GM19438 (cell line): ENCODE results near the gene PLCL1.

ENCODE experiments used
- ATAC-seq: cut with Tn5 transposase; IDR thresholded peaks from one replicate; pipeline ENCODE4 v1.9.1; 2021; ENCODE audit warnings: low read depth; ENCODE audit not compliant: unreplicated experiment

The PLCL1 gene

DNA sequence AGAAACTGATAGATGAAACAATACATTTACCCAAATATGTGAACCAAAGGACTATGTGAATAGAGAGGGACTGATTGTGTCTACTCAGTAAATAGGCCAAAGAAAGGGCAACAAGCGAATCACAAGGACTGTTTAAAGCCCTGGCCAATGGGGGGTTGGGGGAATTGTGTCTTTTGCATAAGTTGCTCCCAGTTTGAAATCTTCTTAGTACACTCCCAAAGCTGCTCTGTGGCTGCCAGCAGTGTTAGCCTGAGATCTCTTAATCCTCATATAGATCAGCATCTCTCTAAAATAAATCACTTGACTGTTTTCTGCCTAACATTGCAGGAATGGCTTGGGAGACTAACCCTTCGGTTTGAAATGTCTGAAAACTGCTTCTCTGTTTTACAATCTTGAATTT lies 236.4 kb downstream of the PLCL1 start:
- ATAC-seq, result no peak

GRCh38 chr2:198042189-198042588 lies 237.8 kb downstream of the PLCL1 start:
- ATAC-seq, result no peak

- ATAC-seq, result no peak
Observed at GRCh38 chr2:198044777-198045176, 240.4 kb downstream of the PLCL1 start.

DNA sequence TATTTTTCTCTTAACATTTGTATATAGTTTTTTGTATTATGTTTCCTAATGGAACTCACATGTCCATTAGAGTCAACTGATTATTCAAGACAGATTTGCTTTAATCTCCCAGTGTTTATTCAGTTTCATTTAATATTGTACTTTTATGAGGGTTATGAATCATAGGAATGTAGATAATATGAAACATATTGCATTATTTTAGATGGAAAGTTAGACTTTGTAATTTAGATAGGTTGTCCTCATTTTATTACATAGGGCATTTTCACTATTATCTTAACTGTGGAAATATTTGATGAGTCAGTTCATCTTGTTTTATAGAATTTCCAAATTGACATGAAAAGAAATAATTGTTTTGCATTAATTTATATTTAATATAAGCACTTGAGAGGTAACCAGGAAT lies 240.8 kb downstream of the PLCL1 start:
- ATAC-seq, result no peak

- no peak for ATAC-seq
Observed at GRCh38 chr2:198052741-198053140, 248.3 kb downstream of the PLCL1 start.

DNA sequence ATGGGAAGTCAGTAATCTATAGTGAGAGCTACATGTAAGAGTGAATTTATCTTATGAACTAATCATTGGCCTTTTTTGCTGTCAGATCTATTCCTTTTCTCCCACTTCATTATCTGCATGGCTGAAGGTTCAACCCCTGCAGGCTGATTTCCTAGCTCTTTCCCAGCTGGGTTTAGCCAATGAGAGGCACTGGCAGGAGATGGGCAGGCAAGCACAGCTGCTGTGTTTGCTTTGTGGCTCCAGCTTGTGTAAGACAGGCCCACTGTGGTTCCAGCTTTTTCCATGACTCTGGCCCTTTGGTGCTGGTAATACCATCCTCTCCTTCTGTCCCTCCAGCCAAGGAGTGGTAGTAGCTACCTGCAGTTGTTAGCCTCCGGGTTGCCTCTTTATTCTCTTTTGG lies 248.8 kb downstream of the PLCL1 start:
- ATAC-seq, result no peak

GRCh38 chr2:198053776-198054175 lies 249.4 kb downstream of the PLCL1 start:
- no peak for ATAC-seq

DNA sequence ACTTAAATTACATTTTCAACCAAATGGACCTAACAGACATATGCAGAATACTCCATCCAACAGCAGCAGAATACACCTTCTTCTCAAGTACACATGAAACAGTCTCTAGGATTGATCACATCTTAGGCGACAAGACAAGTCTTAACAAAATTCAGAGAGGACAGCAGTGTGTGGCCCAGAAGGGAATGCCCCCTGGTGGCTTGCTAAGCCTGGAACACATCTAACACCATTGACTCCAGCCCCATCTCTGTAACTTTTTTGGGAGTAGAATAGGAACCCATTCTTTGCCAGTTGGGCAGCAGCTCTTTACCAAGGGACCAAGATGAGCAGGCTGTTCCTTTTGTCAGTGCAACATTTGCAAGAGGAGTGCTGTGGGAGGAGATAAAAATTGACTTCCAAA lies 249.9 kb downstream of the PLCL1 start:
- ATAC-seq, result no peak

- no peak for ATAC-seq
Observed at GRCh38 chr2:198055716-198056115, 251.3 kb downstream of the PLCL1 start.

- ATAC-seq, result no peak
Observed at GRCh38 chr2:198056836-198057235, 252.4 kb downstream of the PLCL1 start.

DNA sequence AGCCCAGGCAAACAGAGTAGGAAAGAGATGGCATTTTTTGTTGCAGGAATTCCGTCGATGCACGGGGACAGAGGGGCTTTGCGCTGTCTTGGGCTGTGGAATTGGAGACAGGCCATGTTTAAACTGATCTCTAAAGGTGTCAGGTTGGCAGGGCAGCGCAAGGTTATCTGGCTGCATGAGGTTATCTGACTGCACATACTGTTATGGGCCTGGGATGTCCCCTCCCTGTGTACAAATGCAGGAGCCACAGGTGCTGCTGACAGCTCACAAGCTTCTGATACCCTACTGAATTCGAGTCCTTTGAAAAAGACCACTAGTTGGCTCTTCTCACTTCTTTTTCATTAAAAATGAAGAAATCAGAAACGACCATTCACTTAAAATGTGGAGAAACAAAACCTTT lies 255.4 kb downstream of the PLCL1 start:
- no peak for ATAC-seq

DNA sequence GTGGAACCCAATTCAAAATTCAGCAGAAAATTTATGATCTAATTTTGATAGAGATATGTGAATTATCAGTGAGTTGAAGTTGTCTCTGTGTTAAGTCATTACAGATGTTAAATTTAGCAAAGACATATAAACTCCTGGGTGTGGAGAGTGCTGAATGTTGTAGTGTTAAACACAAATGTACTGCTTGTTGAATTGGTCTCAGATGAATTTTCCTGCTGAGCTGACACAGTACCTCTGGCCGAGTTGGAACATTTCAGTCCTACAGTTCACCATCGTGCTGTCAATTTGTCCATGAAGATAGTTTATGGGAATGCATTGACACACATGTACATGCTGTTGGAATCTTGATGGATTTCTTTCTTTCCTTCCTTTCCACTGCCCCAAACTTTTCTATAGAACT lies 255.9 kb downstream of the PLCL1 start:
- ATAC-seq, result no peak

- ATAC-seq, result no peak
Observed at GRCh38 chr2:198062826-198063225, 258.4 kb downstream of the PLCL1 start.

DNA sequence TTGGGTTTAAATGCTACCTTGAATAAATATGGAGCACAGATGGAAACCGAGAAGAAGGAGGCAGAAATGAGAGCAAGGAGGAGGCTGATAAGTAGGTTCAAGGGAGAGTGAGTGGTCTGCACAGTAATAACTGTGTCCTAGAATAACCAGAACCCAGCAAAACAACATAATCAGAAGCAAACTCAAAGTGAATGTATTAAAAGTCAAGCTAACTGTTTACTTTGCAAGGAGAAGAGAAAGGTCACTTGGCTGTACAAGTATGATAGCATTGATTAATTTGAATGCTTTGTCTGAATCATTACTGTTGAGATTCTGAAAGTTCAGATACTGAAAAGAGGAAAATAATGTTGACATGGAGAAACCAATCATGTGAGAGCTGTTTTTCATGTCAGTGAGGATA lies 258.8 kb downstream of the PLCL1 start:
- no peak for ATAC-seq

DNA sequence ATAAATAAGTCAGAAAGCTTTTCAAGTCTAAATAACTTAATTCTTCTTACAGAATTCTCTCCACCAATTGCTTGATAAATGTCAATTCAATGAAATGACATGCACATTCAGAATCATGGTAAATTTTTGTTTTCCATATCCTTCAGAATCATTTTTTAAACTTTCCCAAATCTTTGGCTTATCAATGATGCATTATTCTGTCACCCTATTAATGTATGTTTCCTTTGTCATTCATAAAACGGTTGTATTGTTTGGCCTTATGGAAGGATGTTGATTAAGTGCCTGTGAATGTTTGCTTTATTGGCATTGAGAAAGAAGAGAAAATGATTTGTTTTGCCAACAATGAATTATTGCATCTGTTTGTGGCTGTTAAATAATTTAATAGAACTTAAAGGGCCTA lies 260.9 kb downstream of the PLCL1 start:
- ATAC-seq, result no peak

DNA sequence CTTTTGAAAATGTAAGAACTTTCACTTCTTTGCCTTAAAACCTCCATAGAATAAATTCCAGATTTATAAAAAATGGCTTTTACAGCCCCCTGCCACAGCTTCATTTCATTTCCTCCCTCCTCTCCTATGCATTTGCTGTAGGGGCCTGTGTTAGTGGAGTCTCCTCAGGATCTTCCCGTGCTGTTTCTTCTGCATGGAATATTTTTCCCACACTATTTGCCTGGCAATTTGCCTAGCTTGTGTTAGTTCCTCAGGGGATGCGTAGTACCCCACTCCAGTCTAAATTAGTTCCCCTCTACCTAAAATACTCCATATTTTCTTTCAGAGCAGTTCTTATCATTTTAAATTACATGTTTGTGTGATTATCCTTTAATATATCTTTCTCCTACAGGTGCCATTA lies 262.2 kb downstream of the PLCL1 start:
- ATAC-seq, result no peak

- no peak for ATAC-seq
Observed at GRCh38 chr2:198072655-198073054, 268.3 kb downstream of the PLCL1 start.

- no peak for ATAC-seq
Observed at GRCh38 chr2:198073253-198073652, 268.9 kb downstream of the PLCL1 start.

- ATAC-seq, result no peak
Observed at GRCh38 chr2:198077477-198077876, 273.1 kb downstream of the PLCL1 start.

DNA sequence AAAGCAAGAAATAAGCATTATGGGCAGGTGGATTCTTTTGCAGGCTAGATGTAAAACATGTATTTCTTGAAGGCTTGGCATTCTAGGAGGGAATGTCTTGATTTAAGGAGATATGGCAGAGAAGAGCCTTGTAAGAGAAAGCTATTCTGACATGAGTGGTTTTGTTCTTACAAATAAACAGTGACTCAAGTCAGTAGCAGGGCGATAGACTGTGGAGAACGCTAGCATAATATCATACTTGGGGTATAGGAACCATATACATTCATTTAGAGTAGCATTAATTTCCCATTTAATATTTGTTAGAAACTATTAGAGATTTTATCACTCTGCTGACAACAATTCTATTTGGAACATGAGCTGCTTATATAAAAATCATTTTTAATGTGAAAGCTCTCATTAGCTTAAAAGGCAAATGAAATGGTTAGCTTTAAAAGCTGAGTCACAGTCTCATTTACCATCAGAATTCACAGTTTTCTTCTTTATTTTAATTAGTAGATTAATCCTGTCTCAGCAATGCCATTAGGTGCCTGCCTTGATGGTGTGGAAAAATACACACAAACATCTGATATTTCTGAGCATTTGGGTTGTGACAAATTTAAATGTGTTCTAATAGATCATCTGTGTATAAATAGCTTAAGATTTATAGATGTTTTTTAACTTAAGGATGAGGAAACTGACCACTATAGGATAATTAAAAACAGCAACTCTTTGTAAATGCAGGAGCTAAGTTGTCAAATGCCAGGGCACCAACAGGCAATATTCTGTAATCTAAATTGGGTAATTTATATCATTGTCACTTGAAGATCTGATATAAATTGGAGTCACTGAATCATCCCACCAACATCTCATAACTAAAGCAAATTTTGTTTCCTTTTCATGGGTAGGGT lies 276.7 kb downstream of the PLCL1 start:
- ATAC-seq, result no peak

DNA sequence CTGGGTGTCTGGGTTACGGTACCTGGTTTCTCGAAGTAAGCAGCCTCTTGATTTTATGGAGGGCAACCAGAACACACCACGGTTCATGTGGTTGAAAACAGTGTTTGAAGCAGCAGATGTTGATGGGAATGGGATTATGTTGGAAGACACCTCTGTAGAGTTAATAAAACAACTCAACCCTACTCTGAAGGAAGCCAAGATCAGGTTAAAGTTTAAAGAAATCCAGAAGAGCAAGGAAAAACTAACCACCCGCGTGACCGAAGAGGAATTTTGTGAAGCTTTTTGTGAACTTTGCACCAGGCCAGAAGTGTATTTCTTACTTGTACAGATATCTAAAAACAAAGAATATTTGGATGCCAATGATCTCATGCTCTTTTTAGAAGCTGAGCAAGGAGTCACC lies 279.8 kb downstream of the PLCL1 start:
- ATAC-seq, result no peak

GRCh38 chr2:198096002-198096401 lies 291.6 kb downstream of the PLCL1 start:
- no peak for ATAC-seq

DNA sequence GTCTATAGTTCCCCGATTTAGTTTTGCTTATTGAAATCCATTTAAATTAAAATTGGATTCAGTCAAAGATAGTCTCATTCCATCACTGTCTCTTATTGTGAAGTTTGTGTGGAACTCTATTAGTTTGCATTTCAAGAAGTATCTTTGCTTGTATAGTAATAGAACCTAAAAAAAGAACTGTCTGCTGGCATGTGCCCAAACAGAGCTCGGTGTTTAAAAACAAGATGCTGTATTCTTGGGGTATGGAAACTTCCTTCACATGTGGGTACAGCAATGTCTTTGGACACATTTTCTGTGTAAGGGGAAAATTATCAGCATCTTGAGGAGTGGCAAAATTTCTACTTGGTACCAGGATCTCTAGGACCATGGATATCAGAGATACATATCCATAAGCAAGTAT lies 292.6 kb downstream of the PLCL1 start:
- ATAC-seq, result no peak
